GM21528 (cell line): ENCODE results near the gene RIPOR1.

Experiments used
- ATAC-seq: cut with Tn5 transposase; IDR thresholded peaks from one replicate; pipeline ENCODE4 v1.9.1; 2021; ENCODE audit warnings: mild to moderate bottlenecking, moderate library complexity; ENCODE audit not compliant: unreplicated experiment, low FRiP score

Gene RIPOR1

DNA sequence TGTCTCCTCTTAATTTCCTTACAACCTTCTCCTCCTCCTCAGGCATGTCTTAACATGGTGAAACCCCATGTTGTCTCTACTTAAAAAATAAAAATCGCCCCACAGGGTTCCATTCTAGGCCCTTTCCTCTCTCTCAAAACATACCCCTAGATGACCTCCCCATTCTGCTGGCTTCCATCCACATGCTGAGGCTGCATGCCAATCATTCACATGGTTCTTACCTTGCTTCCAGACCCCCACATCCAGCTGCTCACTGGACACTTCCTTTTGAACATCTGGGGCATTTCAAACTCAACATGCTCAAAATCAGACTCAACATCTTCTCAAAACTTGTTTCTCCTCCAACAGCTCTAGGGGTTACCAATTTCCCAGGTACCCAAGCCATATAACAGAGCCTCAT, 21.3 kb downstream of the RIPOR1 start:
- no peak for ATAC-seq

DNA sequence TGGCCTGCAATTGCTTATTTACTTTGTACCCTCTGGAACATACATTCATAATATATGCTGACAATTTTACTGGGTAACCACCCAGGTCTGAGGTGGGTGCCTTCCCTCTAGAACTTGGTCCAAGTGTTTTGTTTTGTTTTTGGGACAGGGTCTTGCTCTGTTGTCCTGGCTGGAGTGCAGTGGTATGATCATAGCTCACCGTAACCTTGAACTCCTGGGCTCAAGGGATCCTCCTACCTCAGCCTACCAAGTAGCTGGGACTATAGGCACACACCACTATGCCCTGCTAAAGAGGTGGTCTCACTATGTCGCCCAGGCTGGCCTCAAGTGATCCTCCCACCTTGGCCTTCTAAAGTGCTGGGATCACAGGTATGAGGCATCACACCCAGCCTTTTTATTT, 22.5 kb downstream of the RIPOR1 start:
- ATAC-seq = no peak

DNA sequence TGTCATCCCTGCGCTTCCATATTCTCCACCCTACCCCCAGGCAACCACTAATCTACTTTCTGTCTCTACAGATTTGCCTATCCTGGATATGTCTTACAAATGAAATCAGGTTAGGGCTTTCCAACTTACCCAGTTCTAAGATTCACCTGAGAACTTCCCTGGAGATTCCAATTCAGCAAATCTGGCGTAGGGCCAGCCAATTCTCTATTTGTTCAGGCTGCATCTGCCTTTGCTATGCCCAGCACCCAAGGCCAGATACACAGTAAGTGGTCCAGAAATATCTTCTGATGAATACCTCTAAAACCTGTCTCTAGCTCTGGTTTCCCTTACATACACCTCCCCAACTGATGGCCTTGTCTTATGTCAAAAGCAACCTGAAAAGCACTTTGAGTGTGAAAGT, 23.3 kb downstream of the RIPOR1 start:
- ATAC-seq = no peak

DNA sequence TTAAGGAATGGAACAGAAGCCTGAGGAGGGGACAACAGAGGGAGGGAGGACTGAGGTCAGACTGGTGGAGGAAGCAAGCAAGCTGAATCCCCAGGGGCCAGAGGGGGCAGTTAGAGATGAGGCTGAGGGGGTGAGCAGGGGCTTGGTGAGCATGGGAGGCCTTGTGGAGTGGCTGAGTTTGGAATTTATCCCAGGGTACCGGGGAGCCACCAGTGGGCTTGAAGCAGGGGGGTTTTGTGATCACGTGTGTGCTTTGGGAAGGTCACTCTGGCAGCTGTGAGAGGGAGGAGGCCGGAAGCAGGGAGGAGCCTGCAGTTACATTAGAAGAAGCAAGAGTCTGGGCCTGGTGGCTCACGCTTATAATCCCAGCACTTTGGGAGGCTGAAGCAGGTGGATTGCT, 23.8 kb downstream of the RIPOR1 start:
- no peak for ATAC-seq

DNA sequence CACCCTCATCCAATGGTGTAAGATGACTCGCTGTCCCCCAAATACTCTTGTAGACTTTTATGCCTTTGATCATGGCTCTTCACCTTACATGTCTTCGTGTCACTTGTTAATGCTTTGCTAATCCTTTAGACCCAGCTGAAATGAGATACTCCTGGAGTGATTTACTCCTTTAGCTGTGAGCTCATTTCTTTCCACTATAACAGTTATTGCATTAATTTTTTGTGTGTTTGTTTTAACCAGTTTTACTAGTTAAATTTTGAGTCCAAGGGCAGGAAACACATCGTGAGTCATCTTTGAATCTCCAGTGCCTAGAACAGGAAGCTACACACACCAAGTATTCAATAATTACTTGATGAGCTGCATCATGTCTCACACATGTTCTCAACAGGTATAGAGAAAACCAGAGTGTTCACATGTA, 27.2 kb downstream of the RIPOR1 start:
- ATAC-seq = no peak

DNA sequence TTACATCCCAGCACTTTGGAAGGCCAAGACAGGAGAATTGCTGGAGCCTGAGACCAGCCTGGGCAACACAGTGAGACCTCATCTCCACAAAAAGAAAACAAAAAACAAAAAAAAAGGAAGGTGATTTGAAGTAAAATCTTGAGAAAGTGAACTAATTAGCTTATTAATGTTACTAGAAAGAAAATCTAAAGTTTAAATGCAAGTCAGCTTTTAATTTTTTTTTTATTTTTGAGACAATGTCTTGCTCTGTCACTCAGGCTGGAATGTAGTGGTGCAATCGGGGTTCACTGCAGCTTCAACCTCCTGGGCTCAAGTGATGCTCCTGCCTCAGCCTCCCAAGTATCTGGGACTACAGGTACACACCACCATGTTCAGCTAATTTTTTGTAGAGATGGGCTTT, 30.2 kb downstream of the RIPOR1 start:
- no peak for ATAC-seq

DNA sequence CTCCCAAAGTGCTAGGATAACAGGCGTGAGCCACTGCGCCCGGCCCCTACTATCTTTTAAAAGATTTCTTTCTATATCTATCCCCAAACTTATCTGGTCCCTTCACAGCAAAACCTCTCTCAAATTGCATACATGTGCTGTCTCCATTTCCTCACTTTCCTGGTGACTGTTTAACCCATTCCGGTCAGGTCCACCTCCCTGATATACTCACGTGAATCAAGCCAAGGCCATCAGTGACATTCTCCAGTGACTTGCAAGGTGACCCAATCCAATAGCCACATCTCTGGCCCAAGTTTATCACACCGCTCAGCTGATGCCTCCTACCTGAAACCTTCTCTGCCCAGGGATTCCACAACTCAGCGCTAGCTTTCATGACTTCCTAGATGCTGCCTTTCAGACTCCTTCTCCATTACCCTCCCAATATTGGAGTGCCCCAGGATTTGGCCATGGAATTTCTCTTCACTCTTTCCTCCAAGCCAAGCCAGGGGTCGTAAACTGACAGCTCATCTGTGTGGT, 32.3 kb downstream of the RIPOR1 start:
- no peak for ATAC-seq

DNA sequence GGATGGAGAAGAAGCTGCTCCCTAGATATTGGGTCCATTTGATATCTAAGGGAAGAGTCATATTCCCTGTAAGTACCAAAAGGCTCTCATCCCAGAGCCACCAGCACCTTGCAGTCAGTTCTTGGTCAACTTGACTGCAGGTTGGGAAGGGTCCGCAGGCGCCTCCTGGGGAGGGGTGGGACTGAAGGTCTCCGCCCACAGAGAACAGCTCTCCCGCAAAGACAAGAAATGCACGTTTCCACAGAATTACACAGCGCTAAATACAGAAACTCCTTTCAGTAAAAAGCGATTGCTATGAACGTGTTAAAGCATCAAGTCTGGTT, 32.8 kb downstream of the RIPOR1 start:
- no peak for ATAC-seq

DNA sequence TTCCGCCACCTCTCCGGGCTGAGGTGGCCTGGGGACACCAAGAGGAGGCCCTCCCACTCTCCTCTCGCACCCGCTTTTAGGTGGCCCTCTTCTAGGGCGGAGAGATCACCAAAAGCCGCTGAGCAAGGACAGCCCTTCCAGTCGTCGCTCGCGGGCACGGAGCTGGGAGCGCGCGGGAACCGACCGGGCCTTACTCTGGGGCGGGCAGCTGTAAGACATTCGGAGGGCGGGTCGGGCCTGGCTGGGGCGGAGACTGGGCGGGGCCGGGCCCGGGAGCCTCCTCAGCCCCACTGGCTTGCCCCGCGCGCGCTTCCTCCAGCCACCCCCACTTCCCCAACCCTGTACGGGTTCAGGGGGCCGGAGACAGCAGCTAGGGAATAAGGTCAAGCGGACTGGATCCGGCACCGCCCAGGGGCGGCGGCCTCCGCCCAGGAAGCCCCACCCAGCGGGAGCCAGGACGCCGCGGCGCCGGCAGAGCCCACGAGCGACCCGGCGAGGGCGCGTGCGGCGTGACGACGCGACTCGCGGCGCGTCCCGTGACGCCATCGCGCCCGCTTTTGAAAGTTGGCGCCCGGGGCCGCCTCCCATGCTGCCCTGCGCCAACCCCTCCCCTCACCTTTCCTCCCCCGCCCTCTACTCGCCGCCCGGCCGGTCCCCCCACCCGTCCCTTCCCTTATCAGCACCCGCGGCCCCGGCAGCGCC, 33.3 kb downstream of the RIPOR1 start:
- peak; percentile 80 for ATAC-seq

DNA sequence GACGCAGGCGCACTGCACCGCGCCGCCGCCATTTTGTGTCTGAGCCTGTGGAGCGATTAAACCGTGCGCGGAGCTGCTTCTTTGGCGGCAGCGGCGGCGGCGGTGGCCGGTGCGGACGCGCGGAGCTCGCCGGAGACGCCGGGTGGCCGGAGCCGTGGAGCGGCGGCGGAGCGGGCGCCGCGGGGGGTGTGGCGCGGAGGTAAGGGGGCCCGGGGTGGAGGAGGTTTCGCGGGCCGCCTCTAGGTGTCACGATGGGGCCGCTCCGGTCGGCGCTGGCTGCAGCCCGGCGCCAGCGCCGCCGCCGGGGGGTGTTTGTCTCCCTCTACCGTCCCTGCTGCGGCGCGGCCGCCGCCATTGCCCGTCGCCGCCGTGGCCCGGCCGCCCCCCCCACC, 33.9 kb downstream of the RIPOR1 start, which contains the start of gene CTCF:
TSS of gene CTCF (plus strand) at position 1 of the 392 bp plus-strand sequence. CDS start 48,307 bp downstream, outside the sequence.
- peak; percentile 49 for ATAC-seq

DNA sequence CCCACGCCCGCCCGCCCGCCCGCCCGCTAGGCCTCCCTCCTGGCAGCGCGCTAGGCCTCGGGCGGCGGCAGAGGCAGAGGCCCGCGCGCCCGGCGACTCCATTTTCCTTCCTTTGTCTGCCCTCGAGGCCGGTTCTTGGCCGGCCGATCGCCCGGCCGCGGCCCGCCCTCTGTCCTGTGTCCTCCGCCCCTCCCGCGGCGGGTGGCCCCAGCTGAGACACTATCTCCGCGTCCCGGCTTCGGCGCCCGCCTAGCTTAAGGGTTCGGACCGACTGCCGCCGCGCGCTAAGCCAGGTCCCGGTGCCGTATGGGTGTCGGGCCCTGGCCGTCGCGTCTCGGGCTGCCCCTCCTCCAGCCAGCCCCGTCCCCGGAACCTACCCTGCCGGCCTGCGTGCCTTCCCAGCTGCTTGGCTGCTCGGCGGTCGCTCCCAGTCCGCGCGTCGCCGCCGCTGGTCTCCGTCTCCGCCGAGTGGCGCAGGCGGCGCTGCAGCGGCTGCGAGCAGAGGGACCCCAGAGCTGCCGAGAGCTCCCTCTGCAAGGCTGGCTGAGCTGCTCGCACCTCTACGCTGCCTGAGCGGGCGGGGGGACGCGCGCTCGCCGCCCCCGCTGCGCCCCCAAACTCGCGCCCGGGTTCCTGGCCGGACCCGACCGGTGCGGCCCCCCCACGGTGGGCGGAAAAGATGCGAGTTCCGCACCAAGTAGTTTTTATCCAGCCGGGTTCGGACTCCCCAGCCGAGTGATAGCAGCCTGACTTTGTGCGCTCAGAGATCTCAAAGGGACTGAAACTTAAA, 34.5 kb downstream of the RIPOR1 start:
- ATAC-seq = peak; percentile 18

DNA sequence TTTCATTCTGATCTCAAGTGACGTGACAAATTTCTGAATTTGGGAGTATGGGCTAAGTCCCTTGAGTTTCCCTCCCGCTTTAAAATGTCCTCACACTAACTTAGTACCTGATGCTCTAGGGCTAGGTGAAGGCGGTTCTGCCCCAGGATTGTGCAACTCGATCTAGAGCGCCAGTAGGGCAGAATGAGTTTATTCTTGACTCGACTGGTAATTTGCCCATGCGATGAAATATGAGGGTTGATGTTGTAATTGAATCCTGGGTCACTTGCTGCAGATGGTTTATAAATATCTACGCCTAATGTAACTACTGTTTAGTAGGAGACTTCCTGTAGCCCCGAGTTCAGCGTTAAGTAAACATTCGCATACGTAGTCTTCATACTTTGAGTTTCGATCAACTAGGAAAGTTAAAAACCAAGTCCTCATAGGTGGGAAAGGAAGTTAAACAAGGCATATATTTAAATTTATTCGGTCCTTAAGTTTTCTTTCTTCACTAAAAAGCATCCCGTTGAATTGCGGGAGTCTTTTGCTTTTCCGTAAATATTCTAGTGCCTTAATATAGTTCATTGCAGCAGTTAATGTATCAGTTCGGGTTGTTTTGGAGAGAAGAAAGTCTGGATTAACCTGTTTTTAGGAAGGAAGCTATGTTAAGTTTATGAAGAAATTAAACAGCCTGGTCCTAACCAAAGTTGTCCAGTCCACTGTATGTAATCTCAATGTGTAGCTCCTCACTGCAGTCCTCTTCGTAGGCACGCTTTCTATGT, 35.3 kb downstream of the RIPOR1 start:
- ATAC-seq = no peak

DNA sequence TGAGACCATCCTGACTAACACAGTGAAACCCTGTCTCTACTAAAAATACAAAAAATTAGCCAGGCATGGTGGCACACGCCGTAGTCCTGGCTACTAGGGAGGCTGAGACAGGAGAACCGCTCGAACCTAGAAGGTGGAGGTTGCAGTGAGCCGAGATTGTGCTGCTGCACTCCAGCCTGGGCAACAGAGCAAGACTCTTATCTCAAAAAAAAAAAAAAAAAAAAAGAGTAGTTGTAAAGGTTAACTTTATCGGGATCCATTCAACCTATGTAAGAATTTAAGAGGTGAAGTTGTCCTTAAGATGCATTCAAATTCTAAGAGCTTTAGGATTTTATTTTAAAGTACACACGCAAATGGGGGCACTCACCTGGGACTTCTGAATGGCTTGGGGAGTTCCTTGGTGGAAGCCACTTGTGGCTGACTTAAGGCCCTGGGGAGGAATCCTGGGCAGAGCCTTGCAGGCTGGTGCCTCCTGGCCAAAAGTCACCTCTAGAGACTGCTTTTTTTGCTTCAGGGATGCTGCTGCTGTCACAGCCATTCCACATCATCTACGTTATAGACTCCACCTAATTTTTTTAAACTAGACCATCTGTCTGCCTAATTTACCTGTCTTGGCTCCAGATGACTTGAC, 37.0 kb downstream of the RIPOR1 start:
- ATAC-seq = no peak

DNA sequence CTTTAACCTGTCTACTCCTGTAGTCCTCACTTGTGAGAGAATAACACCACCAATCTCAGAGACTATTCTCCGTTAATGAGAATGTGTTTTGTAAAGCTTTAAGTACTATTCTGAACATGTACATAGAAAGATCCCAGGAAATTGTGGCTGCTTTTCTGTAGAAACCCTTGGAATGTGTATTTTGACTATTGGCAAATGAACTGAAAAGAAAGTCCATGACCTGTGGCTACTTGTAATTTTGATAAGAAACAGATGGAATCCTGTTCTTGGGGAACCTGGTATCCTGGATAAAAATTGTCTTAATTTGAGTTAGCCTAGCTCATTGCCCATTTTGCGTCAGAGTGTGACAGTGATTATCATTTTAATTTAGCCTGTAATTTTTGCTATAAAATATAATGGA, 42.8 kb downstream of the RIPOR1 start:
- ATAC-seq = no peak

DNA sequence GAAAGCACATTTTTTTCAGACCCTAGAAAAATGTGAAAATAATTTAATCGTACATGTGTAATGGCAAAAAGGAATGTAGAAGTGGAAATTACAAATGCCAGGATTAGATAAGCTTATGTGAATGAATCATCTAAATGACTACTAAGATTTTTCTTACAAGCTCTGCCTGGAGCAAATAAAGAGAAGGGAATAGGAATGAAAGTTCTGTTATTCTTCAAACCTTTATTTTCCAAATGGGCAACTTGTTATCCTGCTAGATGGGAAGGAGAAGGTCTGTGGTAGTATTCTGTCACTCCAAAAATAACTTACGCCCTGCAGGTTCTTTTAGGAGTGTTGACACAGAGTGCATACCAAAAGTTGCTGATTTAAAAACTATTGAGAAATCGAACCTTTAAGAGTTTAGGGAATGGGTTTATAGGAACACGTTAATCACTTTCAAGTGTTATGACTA, 43.4 kb downstream of the RIPOR1 start:
- ATAC-seq = no peak

DNA sequence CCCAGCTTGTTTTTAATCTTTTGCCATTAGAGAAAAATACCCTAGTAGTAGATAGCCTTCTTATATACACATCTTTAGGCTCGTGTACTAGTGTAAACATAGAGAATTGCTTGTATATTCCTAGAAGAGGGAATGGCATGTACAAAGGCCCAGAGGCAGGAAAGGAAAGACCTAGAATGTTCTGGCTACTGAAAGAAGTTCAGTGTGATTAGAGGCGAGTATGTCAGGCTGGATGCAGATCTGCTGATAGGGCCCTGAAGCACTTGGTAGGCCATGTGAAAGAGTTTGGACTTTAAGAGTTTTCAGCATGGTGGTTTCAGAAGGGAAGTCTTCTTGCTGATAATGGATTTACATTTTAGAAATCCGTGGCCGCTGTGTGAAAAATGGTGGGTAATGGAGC, 51.1 kb downstream of the RIPOR1 start:
- no peak for ATAC-seq

DNA sequence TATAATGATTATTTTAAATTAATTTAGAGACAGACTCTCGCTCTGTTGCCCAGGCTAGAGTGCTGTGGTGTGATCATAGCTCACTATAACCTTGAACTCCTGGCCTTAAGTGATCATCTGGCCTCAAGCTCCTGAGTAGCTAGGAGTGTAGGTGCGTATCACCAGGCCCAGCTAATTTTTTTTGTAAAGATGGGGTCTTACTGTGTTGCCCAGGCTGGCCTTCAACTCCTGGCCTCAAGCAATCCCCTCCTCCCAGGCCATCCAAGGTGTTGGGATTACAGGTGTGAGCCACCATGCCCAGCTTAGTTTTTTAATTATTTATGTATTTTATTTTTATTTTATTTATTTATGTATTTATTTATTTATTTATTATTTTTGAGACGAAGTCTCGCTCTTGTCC, 51.6 kb downstream of the RIPOR1 start:
- ATAC-seq = no peak

DNA sequence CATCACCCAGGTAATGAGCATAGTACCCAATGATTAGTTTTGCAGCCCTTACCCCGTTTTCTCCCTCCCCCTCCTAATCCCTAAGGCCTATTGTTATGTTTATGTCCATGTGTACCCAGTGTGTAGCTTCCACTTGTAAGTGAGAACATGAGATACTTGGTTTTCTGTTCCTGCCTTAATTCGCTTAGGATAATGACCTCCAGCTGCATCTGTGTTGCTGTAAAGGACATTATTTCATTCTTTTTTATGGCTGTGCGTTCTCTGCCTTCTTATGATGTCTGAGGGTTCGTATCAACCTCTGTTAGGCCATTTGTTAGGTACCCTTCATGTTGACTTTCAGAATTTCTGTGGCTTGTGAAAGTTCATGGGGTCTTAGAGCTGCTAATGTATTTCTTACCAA, 64.7 kb downstream of the RIPOR1 start:
- ATAC-seq = no peak

DNA sequence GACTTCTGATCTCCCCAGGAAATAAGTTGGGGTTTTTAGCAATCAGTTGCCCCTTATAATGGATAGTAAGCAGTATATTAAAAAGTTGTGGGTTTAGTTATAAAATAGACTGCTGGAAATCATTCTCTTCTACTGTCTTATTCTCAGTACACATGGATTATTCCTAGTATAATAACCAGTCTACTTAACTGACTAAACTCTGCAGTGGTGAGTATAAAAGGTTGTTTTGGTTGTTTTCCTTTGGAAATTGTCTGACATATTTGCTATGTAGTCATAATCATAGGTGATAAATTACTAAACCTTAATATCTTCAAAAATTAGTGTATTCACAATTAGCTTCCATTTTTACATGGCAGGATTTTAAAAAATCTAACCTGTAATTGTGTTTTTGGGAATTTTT, 65.1 kb downstream of the RIPOR1 start:
- ATAC-seq = no peak

DNA sequence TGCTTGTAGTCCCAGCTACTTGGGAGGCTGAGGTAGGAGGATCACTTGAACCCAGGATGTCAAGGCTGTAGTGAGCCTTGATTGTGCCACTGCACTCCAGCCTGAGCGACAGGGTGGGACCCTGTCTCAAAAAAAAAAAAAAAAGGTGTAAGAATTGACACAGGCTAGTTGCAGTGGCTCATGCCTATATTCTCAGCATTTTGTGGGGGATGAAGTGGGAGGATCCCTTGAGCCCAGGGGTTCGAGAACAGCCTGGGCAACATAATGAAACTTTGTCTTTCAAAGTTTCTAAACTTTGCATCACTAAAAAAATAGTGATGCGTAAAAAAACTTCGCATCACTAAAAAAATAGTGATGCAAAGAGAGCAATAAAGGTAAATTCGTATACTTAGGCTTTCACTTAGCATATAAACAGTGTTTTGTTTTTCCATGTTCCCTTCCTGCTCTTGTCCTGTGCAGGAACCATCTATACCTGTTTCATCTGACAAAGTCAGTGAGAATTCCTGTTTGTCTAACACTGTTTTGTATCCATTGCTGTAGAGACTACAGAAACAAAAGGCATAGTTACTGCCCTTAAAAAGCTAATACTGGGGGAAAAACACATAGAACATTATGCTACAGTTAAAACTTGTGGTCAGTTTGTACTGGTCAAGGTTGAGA, 65.8 kb downstream of the RIPOR1 start:
- ATAC-seq = no peak
